Neural progenitor cell (in vitro differentiated cells): Measurements from ENCODE around the gene DMBX1. TPM values are rescaled to one million over a fixed set of nuclear protein-coding genes. Genes with fewer than 3 reads are reported as not detected.
A peak's percentile ranks its signal among the peaks of the same experiment; 100 is the strongest.

Experiments
- DNase-seq: peaks from one replicate; pipeline ENCODE4 v3.0.0-alpha.2; 2016; ENCODE audit warnings: low spot score
- H2AFZ ChIP-seq: fragments of 200-600 bp; sonication (generic); replicated peaks from 2 replicates; pipeline ENCODE4 v1.6.1; 2016; ENCODE audit warnings: antibody characterized with exemption
- H3F3A ChIP-seq: fragments of 200-600 bp; sonication (generic); 2 replicates; pipeline ENCODE4 v1.6.1; 2016; ENCODE audit warnings: antibody characterized with exemption, low read depth
- H3K27ac ChIP-seq: fragments of 200-600 bp; sonication (generic); 2 replicates; pipeline ENCODE4 v1.5.1; 2016; ENCODE audit warnings: mild to moderate bottlenecking
- H3K27me3 ChIP-seq: fragments of 200-600 bp; sonication (generic); 2 replicates; pipeline ENCODE4 v1.6.1; 2016; ENCODE audit warnings: mild to moderate bottlenecking, moderate library complexity
- H3K36me3 ChIP-seq: fragments of 200-600 bp; sonication (generic); 2 replicates; pipeline ENCODE4 v1.5.1; 2016
- H3K4me1 ChIP-seq: fragments of 200-600 bp; sonication (generic); 2 replicates; pipeline ENCODE4 v1.6.1; 2016; ENCODE audit warnings: mixed run types
- H3K4me2 ChIP-seq: fragments of 200-600 bp; sonication (generic); 2 replicates; pipeline ENCODE4 v1.6.1; 2016
- H3K4me3 ChIP-seq: fragments of 200-600 bp; sonication (generic); 2 replicates; pipeline ENCODE4 v1.5.1; 2016
- H3K79me2 ChIP-seq: fragments of 200-600 bp; sonication (generic); 2 replicates; pipeline ENCODE4 v1.6.1; 2016; ENCODE audit warnings: low read depth
- H3K9ac ChIP-seq: fragments of 200-600 bp; sonication (generic); 2 replicates; pipeline ENCODE4 v1.6.1; 2016
- H3K9me3 ChIP-seq: fragments of 200-600 bp; sonication (generic); 2 replicates; pipeline ENCODE4 v1.5.1; 2016; ENCODE audit warnings: low read depth
- H4K20me1 ChIP-seq: fragments of 200-600 bp; sonication (generic); 2 replicates; pipeline ENCODE4 v1.6.1; 2016; ENCODE audit warnings: low read depth
- H3K27ac Mint-ChIP-seq: 3 replicates; pipeline ENCODE4 v1.8.0; 2021; ENCODE audit warnings: mixed read lengths
- H3K27me3 Mint-ChIP-seq: 2 replicates; pipeline ENCODE4 v1.8.0; 2022; ENCODE audit warnings: low read depth, mild to moderate bottlenecking, inconsistent platforms, moderate library complexity, mixed read lengths; ENCODE audit not compliant: insufficient read depth
- H3K36me3 Mint-ChIP-seq: 3 replicates; pipeline ENCODE4 v1.8.0; 2021; ENCODE audit warnings: mixed read lengths
- H3K4me1 Mint-ChIP-seq: 3 replicates; pipeline ENCODE4 v1.8.0; 2021; ENCODE audit warnings: mixed read lengths
- H3K4me3 Mint-ChIP-seq: 3 replicates; pipeline ENCODE4 v1.8.0; 2021; ENCODE audit warnings: mild to moderate bottlenecking, moderate library complexity, mixed read lengths
- H3K9me3 Mint-ChIP-seq: 3 replicates; pipeline ENCODE4 v1.8.0; 2020; ENCODE audit warnings: mixed read lengths
- EZH2 ChIP-seq: fragments of 200-600 bp; sonication (generic); IDR thresholded peaks from 2 replicates; pipeline ENCODE4 v1.6.1; 2017; ENCODE audit warnings: antibody characterized with exemption, mild to moderate bottlenecking, moderate library complexity
- EZH2phosphoT487 ChIP-seq: fragments of 200-600 bp; sonication (generic); IDR thresholded peaks from 2 replicates; pipeline ENCODE4 v1.6.1; 2017; ENCODE audit warnings: antibody characterized with exemption
- total RNA-seq: library from RNA; depleted of rRNA; stranded (reverse); fragments of >200 nt; gene quantifications from 2 replicates; pipeline ENCODE4 v1.2.3, GENCODE V29; 2015; ENCODE audit warnings: low replicate concordance
- TF ChIP-seq, protein P1 (sequence below): fragments of 200-600 bp; sonication (generic); IDR thresholded peaks from 2 replicates; pipeline ENCODE4 v1.5.1; 2017; ENCODE audit warnings: antibody characterized with exemption, mild to moderate bottlenecking

DMBX1 gene
- total RNA-seq, 1 donor from 2014 or later, result 0.06 TPM

GRCh38 chr1:46492871-46493270 lies 3.2 kb downstream of the DMBX1 start:
- DNase-seq, result no peak

DNA sequence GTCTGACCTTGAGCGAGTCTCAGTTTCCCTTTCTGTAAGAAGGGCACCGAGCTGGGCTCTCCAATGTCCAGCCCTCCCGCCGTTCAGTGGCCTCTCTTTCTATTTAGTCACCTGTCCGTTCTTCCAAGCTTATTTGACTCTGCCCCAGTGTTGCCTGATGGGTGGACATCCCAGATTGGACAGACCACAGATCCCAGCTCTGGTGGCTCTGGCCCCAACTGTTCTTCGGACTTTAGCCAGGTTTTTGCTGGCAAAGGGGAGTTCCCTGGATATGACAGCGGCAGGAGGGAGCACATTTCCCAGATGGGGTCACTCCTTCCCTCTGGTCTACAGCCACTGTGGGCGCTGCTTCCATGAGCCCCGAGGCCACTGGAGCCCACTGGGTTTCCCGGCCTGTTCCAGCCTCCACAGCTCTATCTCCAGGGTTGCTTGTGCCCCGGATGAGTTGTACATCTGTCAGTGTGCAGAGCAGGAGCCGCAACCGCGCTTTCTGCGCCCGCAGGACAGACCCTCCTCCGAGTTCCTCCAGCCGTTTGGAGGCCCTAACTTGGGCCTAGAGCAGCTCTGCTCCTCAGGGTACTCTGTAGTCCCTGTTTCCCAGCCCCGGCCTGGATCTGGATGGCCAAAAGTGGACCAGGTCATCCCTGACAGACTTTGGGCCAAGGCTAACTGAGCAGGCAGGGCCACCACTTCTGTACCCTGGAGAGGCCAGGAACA lies 3.8 kb downstream of the DMBX1 start:
- Mint-ChIP-seq H3K4me3 (no peak overlapping the region), H3K9me3 (no peaks in the 10 kb centered on the region), H3K4me1 (peaks cover 30% of the 10 kb centered on the region), H3K36me3 (no peaks in the 10 kb centered on the region), H3K27ac (no peak overlapping the region), H3K27me3 (peaks cover 81% of the 10 kb centered on the region)
- Histone ChIP-seq H2AFZ (no peak overlapping the region), H3K79me2 (no peaks in the 10 kb centered on the region), H3K4me1 (peaks cover 24% of the 10 kb centered on the region), H3K9me3 (no peaks in the 10 kb centered on the region), H3K27ac (no peak overlapping the region), H3K9ac (no peak overlapping the region), H4K20me1 (peaks cover 76% of the 10 kb centered on the region), H3K36me3 (no peaks in the 10 kb centered on the region), H3K4me2 (no peak overlapping the region), H3K27me3 (peaks cover 100% of the 10 kb centered on the region), H3F3A (peaks cover 26% of the 10 kb centered on the region), H3K4me3 (no peak overlapping the region)
- TF ChIP-seq EZH2, result no peak
- TF ChIP-seq, protein P1, sequence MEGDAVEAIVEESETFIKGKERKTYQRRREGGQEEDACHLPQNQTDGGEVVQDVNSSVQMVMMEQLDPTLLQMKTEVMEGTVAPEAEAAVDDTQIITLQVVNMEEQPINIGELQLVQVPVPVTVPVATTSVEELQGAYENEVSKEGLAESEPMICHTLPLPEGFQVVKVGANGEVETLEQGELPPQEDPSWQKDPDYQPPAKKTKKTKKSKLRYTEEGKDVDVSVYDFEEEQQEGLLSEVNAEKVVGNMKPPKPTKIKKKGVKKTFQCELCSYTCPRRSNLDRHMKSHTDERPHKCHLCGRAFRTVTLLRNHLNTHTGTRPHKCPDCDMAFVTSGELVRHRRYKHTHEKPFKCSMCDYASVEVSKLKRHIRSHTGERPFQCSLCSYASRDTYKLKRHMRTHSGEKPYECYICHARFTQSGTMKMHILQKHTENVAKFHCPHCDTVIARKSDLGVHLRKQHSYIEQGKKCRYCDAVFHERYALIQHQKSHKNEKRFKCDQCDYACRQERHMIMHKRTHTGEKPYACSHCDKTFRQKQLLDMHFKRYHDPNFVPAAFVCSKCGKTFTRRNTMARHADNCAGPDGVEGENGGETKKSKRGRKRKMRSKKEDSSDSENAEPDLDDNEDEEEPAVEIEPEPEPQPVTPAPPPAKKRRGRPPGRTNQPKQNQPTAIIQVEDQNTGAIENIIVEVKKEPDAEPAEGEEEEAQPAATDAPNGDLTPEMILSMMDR, result no peak
- TF ChIP-seq EZH2phosphoT487, result no peak
- no peak for DNase-seq

More at GRCh38 chr1:46492871-46493270, 3.2 kb downstream of the DMBX1 start:
- Histone ChIP-seq H3K9ac (no peak overlapping the region), H3K4me2 (no peak overlapping the region), H3K27me3 (peaks cover 100% of the 10 kb centered on the region), H3K27ac (no peak overlapping the region), H3K9me3 (no peaks in the 10 kb centered on the region), H2AFZ (no peak overlapping the region), H3K79me2 (no peaks in the 10 kb centered on the region), H3K4me1 (peaks cover 30% of the 10 kb centered on the region), H3F3A (peaks cover 32% of the 10 kb centered on the region), H3K4me3 (no peak overlapping the region), H4K20me1 (peaks cover 82% of the 10 kb centered on the region), H3K36me3 (no peaks in the 10 kb centered on the region)
- TF ChIP-seq EZH2phosphoT487 (no peak), EZH2 (no peak)
- TF ChIP-seq, protein P1, result no peak
- no peak overlapping the region for H3K27ac Mint-ChIP-seq
- peak overlapping the region; percentile 24 for H3K4me3 Mint-ChIP-seq
- peaks cover 36% of the 10 kb centered on the region for H3K4me1 Mint-ChIP-seq
- peaks cover 87% of the 10 kb centered on the region for H3K27me3 Mint-ChIP-seq
- H3K9me3 Mint-ChIP-seq, result no peaks in the 10 kb centered on the region
- H3K36me3 Mint-ChIP-seq, result no peaks in the 10 kb centered on the region

GRCh38 chr1:46494910-46495309 lies 5.3 kb downstream of the DMBX1 start:
- Histone ChIP-seq H3K4me2 (no peak overlapping the region), H3K36me3 (no peaks in the 10 kb centered on the region), H2AFZ (no peak overlapping the region), H3K4me3 (no peak overlapping the region), H3K79me2 (no peaks in the 10 kb centered on the region), H3K27ac (no peak overlapping the region), H3K27me3 (peaks cover 100% of the 10 kb centered on the region), H3K9ac (no peak overlapping the region), H3F3A (peaks cover 14% of the 10 kb centered on the region), H3K4me1 (peaks cover 13% of the 10 kb centered on the region), H3K9me3 (no peaks in the 10 kb centered on the region), H4K20me1 (peaks cover 63% of the 10 kb centered on the region)
- Mint-ChIP-seq H3K36me3 (no peaks in the 10 kb centered on the region), H3K9me3 (no peaks in the 10 kb centered on the region), H3K27me3 (peaks cover 77% of the 10 kb centered on the region), H3K27ac (no peak overlapping the region), H3K4me1 (peaks cover 18% of the 10 kb centered on the region), H3K4me3 (no peak overlapping the region)
- DNase-seq, result no peak
- TF ChIP-seq, protein P1, result no peak
- TF ChIP-seq EZH2phosphoT487, result no peak
- no peak for TF ChIP-seq EZH2
